Astrocyte of the hippocampus (primary cell): Measurements from ENCODE around the gene CRABP1.

Experiments
- DNase-seq: peaks from one replicate; pipeline ENCODE4 v3.0.0; 2011; ENCODE audit warnings: low read depth, low spot score

CRABP1 gene

DNA sequence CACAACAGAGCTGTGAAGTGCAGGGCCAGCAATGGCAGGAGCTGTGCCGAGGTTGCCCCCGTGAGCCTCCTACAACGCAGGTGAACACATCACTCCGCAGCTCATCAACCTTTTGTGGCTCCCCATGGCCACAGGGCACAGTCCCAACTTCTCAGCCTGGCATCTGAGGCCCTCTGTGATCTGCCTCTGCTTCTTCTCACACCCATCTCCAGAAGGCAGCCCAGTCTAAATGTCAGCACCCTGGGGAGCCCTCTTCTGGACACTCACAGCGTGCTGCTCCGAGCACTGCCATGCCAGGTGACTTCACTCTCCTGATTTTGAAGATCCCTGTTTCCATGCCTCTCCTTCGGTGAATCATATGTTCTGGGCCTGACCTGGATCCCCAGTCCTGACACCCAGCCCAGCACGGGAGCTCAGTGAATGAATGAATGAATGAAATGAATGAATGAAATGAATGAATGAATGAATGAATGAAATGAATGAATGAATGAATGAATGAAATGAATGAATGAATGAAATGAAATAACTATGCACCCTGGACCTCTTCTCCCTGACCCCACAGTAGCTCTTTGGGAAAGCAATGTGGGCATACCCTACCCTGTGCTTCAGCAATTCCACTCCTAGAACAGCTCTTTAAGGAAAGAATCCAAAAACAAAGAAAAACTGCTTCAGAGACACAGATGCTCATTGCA is 22.9 kb upstream of the CRABP1 start:
- DNase-seq: no peak

DNA sequence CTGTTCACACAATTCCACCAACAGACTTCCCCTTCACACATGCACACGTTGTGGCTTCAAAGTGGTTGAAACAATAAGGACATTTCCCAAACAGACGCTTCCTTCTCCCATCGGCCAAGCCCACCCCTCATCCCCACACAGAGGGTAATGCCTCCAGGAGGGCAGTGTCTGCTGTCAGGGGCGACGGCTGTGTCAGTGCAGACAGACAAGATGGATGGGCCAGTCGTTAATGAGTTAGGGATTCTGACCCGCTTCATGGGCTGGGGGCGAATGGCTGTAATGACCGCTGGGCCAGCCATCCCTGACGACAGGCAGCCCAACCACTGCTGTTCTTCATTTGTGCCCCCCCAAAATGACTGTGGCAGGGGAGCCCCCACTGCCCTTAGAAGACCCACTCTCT is 20.6 kb upstream of the CRABP1 start:
- DNase-seq: no peak

GRCh38 chr15:78320183-78320582 is 20.0 kb upstream of the CRABP1 start:
- DNase-seq: no peak

- DNase-seq: no peak
These were observed 19.0 kb upstream of the CRABP1 start for GRCh38 chr15:78321041-78321570.

- DNase-seq: no peak
These were observed 18.4 kb upstream of the CRABP1 start for GRCh38 chr15:78321786-78322185.

DNA sequence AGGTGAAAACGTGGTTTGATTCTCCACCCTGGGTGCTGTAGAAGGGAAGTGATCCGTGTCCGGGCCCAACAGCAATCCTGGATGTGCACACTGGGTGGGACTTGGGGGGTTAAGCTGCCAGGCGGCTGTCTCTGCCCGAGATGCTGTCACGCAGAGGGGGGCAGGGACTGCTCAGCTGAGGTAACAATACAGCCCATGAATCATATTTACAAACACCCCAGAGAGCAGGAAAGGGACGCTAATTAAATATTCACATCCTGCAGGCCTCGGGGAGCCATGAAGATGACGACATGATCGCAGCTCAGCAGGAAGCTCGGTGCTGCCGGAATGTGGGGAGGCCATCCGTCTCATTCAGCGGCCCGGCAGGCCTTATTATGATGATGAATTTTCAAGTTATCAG is 17.9 kb upstream of the CRABP1 start:
- peak; percentile 84 for DNase-seq

DNA sequence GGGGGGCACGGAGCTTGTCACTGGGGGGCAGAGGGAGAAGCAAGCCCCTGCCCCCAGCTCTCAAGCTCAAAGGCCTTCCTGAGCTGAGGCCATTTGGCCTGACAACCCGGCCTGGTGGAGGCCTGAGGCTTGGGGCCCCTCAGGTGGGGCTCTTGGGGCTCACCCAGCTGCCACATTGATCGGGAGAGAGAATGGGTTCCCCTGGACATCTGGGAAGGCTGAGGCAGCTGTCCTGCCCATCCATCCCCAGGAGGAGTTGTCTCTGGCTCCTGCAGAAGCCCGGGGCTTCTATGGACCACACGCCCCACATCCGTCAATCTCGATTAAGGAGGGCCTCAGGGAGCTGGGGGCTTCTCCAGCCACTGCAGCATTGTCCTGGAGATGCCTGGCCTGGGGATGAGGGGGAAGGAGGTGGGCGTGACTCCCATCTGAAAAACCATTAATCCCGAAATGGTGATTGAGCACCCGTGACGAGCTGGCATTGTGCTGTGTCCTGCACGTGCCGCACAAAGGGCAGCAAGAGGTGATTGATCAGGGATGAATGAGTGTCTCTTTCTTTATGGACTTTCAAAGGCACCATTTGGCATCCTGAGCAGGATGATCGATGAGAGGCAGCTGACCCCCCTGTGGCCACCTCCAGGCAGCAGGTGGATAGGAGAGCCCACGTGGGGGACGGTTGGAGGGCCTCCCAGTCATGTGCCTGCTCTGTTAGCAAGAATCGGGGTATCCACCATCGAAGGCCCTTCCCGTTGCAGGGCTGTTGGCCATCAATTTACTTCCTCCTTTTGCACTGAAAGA is 17.2 kb upstream of the CRABP1 start:
- no peak for DNase-seq

GRCh38 chr15:78323693-78324092 is 16.5 kb upstream of the CRABP1 start:
- no peak for DNase-seq

GRCh38 chr15:78324144-78324543 is 16.0 kb upstream of the CRABP1 start:
- no peak for DNase-seq

DNA sequence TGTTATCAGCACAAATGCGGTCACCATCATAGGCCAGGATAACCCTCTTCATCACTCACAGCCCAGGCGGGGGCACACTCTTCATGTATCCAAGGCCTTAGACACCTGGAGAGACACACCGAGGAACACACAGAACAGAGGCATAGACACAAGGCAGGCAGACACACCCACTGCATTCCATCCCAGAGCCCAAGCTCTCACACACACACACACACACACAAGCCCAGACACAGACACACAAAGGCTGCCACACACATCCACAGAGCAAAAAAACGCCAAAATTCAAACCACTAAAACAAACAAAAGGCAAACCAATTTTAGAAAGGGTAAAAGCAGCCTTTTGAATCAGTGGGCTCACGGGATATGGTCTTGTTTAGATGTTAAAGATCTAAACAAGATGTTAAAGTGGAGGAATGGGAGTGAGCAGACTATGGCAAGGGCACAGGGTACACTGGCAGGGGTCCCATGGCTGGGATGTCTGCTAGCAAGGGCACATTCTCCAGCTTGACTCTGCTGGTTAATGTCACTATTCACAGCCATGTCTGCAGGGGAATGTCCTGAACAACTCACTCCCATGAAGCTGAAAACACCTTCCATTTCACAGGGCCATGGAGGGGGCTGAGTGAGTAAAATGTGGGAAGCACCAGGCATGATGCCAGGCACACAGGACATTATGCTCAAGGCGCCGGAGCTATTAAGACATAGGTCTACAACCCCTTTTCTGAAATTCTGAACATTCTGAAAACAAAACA is 14.9 kb upstream of the CRABP1 start:
- DNase-seq: peak; percentile 82

DNA sequence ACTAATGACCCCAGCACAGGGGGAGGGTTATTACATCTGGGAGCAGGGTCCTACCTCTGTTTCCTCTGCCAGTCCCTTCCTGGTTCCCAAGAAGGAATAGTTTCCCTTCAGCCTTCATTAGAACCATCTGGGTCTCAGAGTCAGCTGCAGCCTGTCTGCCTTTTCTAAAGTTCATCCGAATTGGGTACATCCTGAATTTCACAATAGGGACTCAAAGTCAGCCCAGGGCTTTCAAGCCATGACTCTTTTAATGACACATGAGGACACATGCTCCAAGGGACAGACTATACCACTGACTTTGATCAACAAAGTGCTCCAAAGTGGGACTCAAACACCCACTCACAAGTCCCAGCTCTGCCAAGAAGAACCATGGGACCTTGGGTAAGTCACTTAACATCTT is 12.7 kb upstream of the CRABP1 start:
- DNase-seq: no peak

DNA sequence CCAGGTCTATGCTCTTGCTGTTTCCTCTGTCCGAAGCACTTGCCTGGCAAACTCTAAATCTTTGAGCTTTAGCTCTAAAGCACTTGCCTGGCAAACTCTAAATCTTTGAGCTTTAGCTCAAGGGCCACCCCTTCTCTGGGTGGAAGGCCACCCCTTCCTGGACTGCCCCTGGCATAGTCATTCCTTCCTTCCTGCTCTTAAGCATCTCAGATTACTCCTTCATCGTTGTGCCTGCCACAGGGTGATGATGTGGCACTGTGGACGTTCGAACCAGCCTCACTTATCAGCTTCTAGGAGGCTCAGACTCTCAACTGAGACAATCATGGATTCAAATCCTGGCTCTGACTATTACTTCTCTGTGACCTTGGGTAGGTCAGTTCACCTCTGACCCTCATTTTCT is 10.5 kb upstream of the CRABP1 start:
- DNase-seq: no peak

GRCh38 chr15:78334845-78335244 is 5.3 kb upstream of the CRABP1 start:
- DNase-seq: no peak

DNA sequence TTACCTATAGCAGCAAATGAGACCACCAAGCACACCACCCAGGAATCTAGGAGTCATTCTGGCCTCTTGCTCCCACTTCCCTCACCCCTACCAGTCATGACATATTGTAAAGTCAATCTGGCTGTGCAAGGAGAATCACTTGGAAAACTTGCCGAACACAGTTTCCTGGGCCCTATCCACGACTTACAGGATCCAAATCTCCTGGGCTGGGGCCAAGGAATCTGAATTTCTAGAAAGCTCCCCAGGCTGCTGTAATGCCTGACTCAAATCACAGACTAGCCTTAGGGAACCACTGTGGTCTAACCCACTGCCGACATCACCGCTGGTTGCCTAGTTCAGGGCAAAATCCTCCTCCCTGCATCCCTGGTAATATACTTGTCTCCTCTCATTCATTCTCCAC is 4.2 kb upstream of the CRABP1 start:
- no peak for DNase-seq

- no peak for DNase-seq
These were observed 1.4 kb upstream of the CRABP1 start for GRCh38 chr15:78338781-78339180.

GRCh38 chr15:78339559-78339958 is 594 bp upstream of the CRABP1 start:
- DNase-seq: no peak

DNA sequence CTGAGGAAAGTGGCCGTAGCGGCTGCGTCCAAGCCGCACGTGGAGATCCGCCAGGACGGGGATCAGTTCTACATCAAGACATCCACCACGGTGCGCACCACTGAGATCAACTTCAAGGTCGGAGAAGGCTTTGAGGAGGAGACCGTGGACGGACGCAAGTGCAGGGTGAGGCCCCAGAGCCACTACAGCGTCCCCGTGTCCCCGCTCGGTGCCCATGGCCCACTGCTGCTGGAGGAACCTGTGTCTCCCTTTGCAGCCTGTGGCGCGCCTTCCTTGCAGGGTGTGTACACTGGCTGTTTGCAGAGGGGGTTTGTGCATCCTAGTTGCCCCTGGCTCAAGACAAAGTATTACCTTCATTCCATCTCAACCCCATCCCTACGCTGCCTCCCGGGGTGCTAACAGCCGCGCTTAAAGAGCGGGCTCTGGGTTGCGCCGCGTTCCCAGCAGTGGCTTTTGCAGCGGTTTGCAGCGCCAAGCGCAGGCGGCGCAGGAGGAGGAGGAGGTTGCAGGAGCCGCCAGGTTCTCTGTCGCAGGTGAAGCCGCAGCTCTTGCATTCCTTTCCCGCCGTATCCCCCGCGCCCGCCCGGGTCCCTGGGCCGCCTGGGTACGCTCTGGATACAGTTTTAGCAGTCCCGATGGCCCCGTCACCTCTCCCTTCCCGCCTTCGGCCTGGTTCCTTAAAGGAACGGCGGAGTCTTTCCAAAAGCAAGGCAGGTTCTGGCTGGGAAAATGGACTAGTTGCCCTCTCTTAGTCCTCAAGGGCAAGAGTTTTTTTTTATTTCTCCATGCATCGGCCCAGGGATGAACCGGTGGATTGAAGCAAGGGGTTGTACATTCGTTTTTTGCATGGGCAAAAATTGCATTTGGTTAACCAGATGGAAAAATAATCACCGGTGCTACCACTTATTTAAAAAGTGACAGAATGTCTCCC is 1.2 kb downstream of the CRABP1 start:
- peak; percentile 26 for DNase-seq

DNA sequence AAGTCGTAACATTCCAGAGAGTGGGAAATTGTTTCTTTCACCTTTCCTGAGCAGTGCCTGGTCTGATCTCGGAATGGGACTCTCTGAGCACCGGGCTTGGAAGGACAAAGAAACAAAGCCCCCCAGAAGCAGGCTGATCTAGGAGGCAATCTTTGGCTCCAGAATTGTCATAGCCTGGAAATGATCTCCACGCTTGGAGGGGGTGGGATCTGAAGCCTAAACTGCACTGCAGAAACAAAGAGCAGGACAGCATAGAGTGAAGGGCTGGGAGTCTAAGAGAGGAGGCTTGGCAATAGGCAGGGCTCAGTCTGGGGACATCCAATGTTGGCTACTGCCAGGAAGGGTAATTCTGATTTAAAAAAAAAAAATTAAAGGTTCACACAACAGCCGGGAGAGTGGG is 1.9 kb downstream of the CRABP1 start:
- DNase-seq: no peak

- no peak for DNase-seq
These were observed 3.3 kb downstream of the CRABP1 start for GRCh38 chr15:78343276-78344060.

GRCh38 chr15:78345396-78346125 is 5.4 kb downstream of the CRABP1 start:
- no peak for DNase-seq
